GM12873 (cell line): Measurements from ENCODE around the gene ENPP6.

Source experiments
- CTCF ChIP-seq: IDR thresholded peaks from 2 replicates; pipeline ENCODE4 v1.5.1; 2012; ENCODE audit warnings: low read depth, mild to moderate bottlenecking, moderate library complexity, low read length, control low read depth; ENCODE audit not compliant: insufficient read depth; ENCODE audit errors: missing control alignments

ENPP6 gene

GRCh38 chr4:184217634-184218033 is at the start of gene ENPP6:
Gene ENPP6, minus strand, starts transcription at chr4:184217873. Its CDS starts 54 bp downstream, at chr4:184217819.
- no peak for TF ChIP-seq CTCF

- no peak for TF ChIP-seq CTCF
Measured at GRCh38 chr4:184267206-184267608, 49.5 kb upstream of the ENPP6 start.

GRCh38 chr4:184265546-184266351 is 48.1 kb upstream of the ENPP6 start:
- no peak for TF ChIP-seq CTCF

GRCh38 chr4:184263910-184264732 is 46.4 kb upstream of the ENPP6 start:
- TF ChIP-seq CTCF, result peak; percentile 81

GRCh38 chr4:184263461-184263860 is 45.8 kb upstream of the ENPP6 start:
- no peak for TF ChIP-seq CTCF

- no peak for TF ChIP-seq CTCF
Measured at GRCh38 chr4:184262901-184263300, 45.2 kb upstream of the ENPP6 start.

GRCh38 chr4:184261246-184261645 is 43.6 kb upstream of the ENPP6 start:
- no peak for TF ChIP-seq CTCF
